Left cardiac atrium (tissue), 4 donors: ENCODE data around the gene SOX8. TPM values are rescaled to one million over a fixed set of nuclear protein-coding genes. Genes with fewer than 3 reads are reported as not detected.

Experiments used
- ATAC-seq, 2 donors: fragments of 200-7000 bp; cut with Tn5 transposase; one replicate each; pipeline ENCODE4 v1.9.1; 2020; ENCODE audit warnings: mild to moderate bottlenecking in 2 of 2, moderate library complexity in 2 of 2
- DNase-seq: peaks from one replicate; pipeline ENCODE4 v3.0.0-alpha.2; 2020
- intact Hi-C, 2 donors: fragments of 100-400 bp; cut with DNase I; formaldehyde crosslinking; loops; one replicate each; pipeline versions ENCODE4 v1.14.1 to v1.15.1; 2022 to 2023
- total RNA-seq, 2 donors: library from RNA; stranded (reverse); fragmentation: NEBNext Ultra II Directional; extraction: Animal tissue kit (Norgen Biotek cat#: 25700); gene quantifications; one replicate each; pipeline ENCODE4 v1.2.1, GENCODE V29; 2021
- donor health status: DM: no; HTN: yes; CAD: no.
- donor health status: DM: no; HTN: yes; CAD: no; lungs with severe emphysema.
- donor health status: DM: yes; HTN: yes; CAD: no.
- donor health status: Dilated cardiomyopathy.

The SOX8 gene
- total RNA-seq, 2 donors from 2014 or later: 1.3 to 3.0 TPM

- intact Hi-C loops: no loop called here
- DNase-seq (peak; percentile 93), ATAC-seq (peak; percentile 97 to 98)
Measured at GRCh38 chr16:970766-971581, 10.6 kb upstream of the SOX8 start, which contains the start of gene LMF1. Gene LMF1, minus strand, starts transcription at chr16:970984. Its CDS starts 4 bp downstream, at chr16:970980.

- intact Hi-C loops: no loop called here
- DNase-seq (no peak), ATAC-seq (no peak)
Measured at GRCh38 chr16:971582-971905, 10.0 kb upstream of the SOX8 start.

GRCh38 chr16:971981-972315, 9.6 kb upstream of the SOX8 start:
- ATAC-seq (no peak), DNase-seq (no peak)
- intact Hi-C loops: no loop called here

GRCh38 chr16:972316-973002, 9.1 kb upstream of the SOX8 start:
- intact Hi-C loops: no loop called here
- DNase-seq (no peak), ATAC-seq (no peak)

- ATAC-seq (no peak), DNase-seq (no peak)
- intact Hi-C loops: no loop called here
Measured at GRCh38 chr16:973366-973765, 8.2 kb upstream of the SOX8 start.

GRCh38 chr16:974001-974601, 7.5 kb upstream of the SOX8 start:
- intact Hi-C loops: no loop called here
- ATAC-seq: no peak
- peak; percentile 19 for DNase-seq

- intact Hi-C loops: no loop called here
Measured at GRCh38 chr16:974611-975261, 6.8 kb upstream of the SOX8 start.

GRCh38 chr16:975291-975690, 6.3 kb upstream of the SOX8 start:
- no peak for DNase-seq
- intact Hi-C loops: no loop called here
- no peak for ATAC-seq

More at GRCh38 chr16:974611-975261, 6.8 kb upstream of the SOX8 start:
- no peak for DNase-seq
- no peak for ATAC-seq

- intact Hi-C loops: no loop called here
- DNase-seq (no peak), ATAC-seq (no peak)
Measured at GRCh38 chr16:976389-976931, 5.1 kb upstream of the SOX8 start.

- intact Hi-C loops: no loop called here
Measured at GRCh38 chr16:977081-977701, 4.4 kb upstream of the SOX8 start.

GRCh38 chr16:977896-978295, 3.7 kb upstream of the SOX8 start:
- DNase-seq: no peak
- ATAC-seq: no peak
- intact Hi-C loops: no loop called here

More at GRCh38 chr16:977081-977701, 4.4 kb upstream of the SOX8 start:
- ATAC-seq: peak in 1 of 2 donors; percentile 33
- DNase-seq: no peak

- ATAC-seq (no peak), DNase-seq (no peak)
- intact Hi-C loops: no loop called here
Measured at GRCh38 chr16:978403-978802, 3.2 kb upstream of the SOX8 start.

- intact Hi-C loops: no loop called here
- no peak for DNase-seq
- ATAC-seq: no peak
Measured at GRCh38 chr16:979147-979546, 2.4 kb upstream of the SOX8 start.

GRCh38 chr16:979859-980594, 1.5 kb upstream of the SOX8 start:
- DNase-seq (no peak), ATAC-seq (no peak)
- intact Hi-C loops: no loop called here

- ATAC-seq (peak in 1 of 2 donors; percentile 1), DNase-seq (no peak)
- intact Hi-C loops: no loop called here
Measured at GRCh38 chr16:980595-980854, 1.0 kb upstream of the SOX8 start.

- ATAC-seq (no peak), DNase-seq (no peak)
- intact Hi-C loops: no loop called here
Measured at GRCh38 chr16:982145-983043, 824 bp downstream of the SOX8 start.

GRCh38 chr16:983044-984030, 1.8 kb downstream of the SOX8 start:
- DNase-seq (no peak), ATAC-seq (no peak)
- intact Hi-C loops: no loop called here
